OCI-LY1 (cell line): ENCODE measurements around the gene RILP.
"Not testable (repeated sequence)": the region's sequence is repeated elsewhere in the genome, so short reads cannot be mapped to it uniquely, and the experiment has no call there.

Source experiments
- H2AFZ ChIP-seq: fragments of 200-600 bp; sonication (generic), shearing (Covaris generic); 2 replicates; pipeline ENCODE4 v1.6.0; 2014; ENCODE audit warnings: antibody characterized with exemption, mild to moderate bottlenecking, low read length
- H3F3A ChIP-seq: fragments of 200-600 bp; sonication (generic), shearing (Covaris generic); 2 replicates; pipeline ENCODE4 v1.6.0; 2014; ENCODE audit warnings: mild to moderate bottlenecking, antibody characterized with exemption, low read length, moderate library complexity; ENCODE audit not compliant: insufficient read depth
- H3K27ac ChIP-seq: fragments of 200-600 bp; sonication (generic); 2 replicates; pipeline ENCODE4 v1.5.1; 2014; ENCODE audit warnings: low read length, mixed run types, mild to moderate bottlenecking, low read depth; ENCODE audit not compliant: poor library complexity, severe bottlenecking
- H3K27me3 ChIP-seq: fragments of 200-600 bp; sonication (generic); 2 replicates; pipeline ENCODE4 v1.6.0; 2014; ENCODE audit warnings: antibody characterized with exemption, mild to moderate bottlenecking, low read length, moderate library complexity; ENCODE audit not compliant: insufficient read depth
- H3K36me3 ChIP-seq: fragments of 200-600 bp; sonication (generic); 2 replicates; pipeline ENCODE4 v1.6.1; 2014; ENCODE audit warnings: mild to moderate bottlenecking, antibody characterized with exemption, low read length, moderate library complexity, mixed read lengths; ENCODE audit not compliant: insufficient read depth
- H3K4me1 ChIP-seq: fragments of 200-600 bp; sonication (generic); 2 replicates; pipeline ENCODE4 v1.5.1; 2014; ENCODE audit warnings: mild to moderate bottlenecking, low read length, moderate library complexity; ENCODE audit not compliant: insufficient read depth, severe bottlenecking
- H3K4me2 ChIP-seq: fragments of 200-600 bp; sonication (generic), shearing (Covaris generic); 2 replicates; pipeline ENCODE4 v1.6.1; 2014; ENCODE audit warnings: low read length
- H3K4me3 ChIP-seq: fragments of 200-600 bp; sonication (generic); 2 replicates; pipeline ENCODE4 v1.5.1; 2014; ENCODE audit warnings: low read length, low read depth, mild to moderate bottlenecking, mixed read lengths; ENCODE audit not compliant: poor library complexity, severe bottlenecking
- H3K79me2 ChIP-seq: fragments of 200-600 bp; shearing (Covaris generic); 2 replicates; pipeline ENCODE4 v1.6.1; 2016; ENCODE audit warnings: mixed run types, low read length, mixed read lengths; ENCODE audit not compliant: insufficient read depth
- H3K9ac ChIP-seq: fragments of 200-600 bp; sonication (generic), shearing (Covaris generic); 2 replicates; pipeline ENCODE4 v1.6.1; 2014; ENCODE audit warnings: mild to moderate bottlenecking, low read length, mixed read lengths
- H3K9me2 ChIP-seq: fragments of 200-600 bp; sonication (generic), shearing (Covaris generic); 2 replicates; pipeline ENCODE4 v1.6.1; 2014; ENCODE audit warnings: low read depth, mild to moderate bottlenecking, low read length, mixed read lengths
- H3K9me3 ChIP-seq: fragments of 200-600 bp; shearing (Covaris generic); 2 replicates; pipeline ENCODE4 v1.6.1; 2014; ENCODE audit warnings: low read length, mixed read lengths
- H4K20me1 ChIP-seq: fragments of 200-600 bp; sonication (generic), shearing (Covaris generic); 2 replicates; pipeline ENCODE4 v1.6.0; 2016; ENCODE audit warnings: mild to moderate bottlenecking, low read length; ENCODE audit not compliant: insufficient read depth
- CTCF ChIP-seq: fragments of 200-600 bp; sonication (generic), shearing (Covaris generic); IDR thresholded peaks from 2 replicates; pipeline ENCODE4 v1.5.1; 2017; ENCODE audit warnings: mild to moderate bottlenecking, antibody characterized with exemption, low read length, moderate library complexity, mixed read lengths
- EZH2 ChIP-seq: fragments of 200-600 bp; sonication (generic), shearing (Covaris generic); IDR thresholded peaks from 2 replicates; pipeline ENCODE4 v1.8.0; 2017; ENCODE audit warnings: borderline replicate concordance, mixed run types, mild to moderate bottlenecking, antibody characterized with exemption, low read length, moderate library complexity, mixed read lengths

Gene RILP

DNA sequence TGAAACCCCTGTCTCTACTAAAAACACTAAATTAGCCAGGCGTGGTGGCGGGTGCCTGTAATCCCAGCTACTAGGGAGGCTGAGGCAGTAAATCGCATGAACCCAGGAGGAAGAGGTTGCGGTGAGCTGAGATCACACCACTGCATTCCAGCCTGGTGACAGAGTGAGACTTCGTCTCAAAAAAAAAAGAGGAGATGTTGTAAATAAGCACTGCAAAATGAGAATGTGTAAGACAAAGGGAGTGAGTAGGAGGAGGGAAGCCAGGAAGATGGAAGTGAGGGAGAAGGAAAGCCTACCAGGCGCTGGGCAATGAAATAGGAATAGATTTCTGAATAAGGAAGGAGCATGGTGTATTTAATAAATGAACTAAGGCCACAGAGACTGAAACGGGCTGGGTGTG, 43.7 kb upstream of the RILP start:
- H3F3A ChIP-seq, result no peaks in the 10 kb centered on the region
- H3K9me3 ChIP-seq, result no peaks in the 10 kb centered on the region
- no peak overlapping the region for H2AFZ ChIP-seq
- no peaks in the 10 kb centered on the region for H3K36me3 ChIP-seq
- no peaks in the 10 kb centered on the region for H3K4me1 ChIP-seq
- no peak overlapping the region for H3K4me3 ChIP-seq
- H3K9ac ChIP-seq, result no peak overlapping the region
- TF ChIP-seq EZH2 (no peak), CTCF (no peak)
- no peak overlapping the region for H3K27ac ChIP-seq
- no peaks in the 10 kb centered on the region for H3K9me2 ChIP-seq
- no peaks in the 10 kb centered on the region for H4K20me1 ChIP-seq
- no peak overlapping the region for H3K4me2 ChIP-seq
- H3K79me2 ChIP-seq, result no peaks in the 10 kb centered on the region
- H3K27me3 ChIP-seq, result no peaks in the 10 kb centered on the region

GRCh38 chr17:1690544-1691221, 41.0 kb upstream of the RILP start:
- no peak overlapping the region for H3K9ac ChIP-seq
- no peaks in the 10 kb centered on the region for H3K27me3 ChIP-seq
- no peaks in the 10 kb centered on the region for H3K4me1 ChIP-seq
- no peaks in the 10 kb centered on the region for H3K36me3 ChIP-seq
- H3K4me3 ChIP-seq, result no peak overlapping the region
- no peak overlapping the region for H2AFZ ChIP-seq
- no peaks in the 10 kb centered on the region for H3K79me2 ChIP-seq
- H4K20me1 ChIP-seq, result no peaks in the 10 kb centered on the region
- TF ChIP-seq CTCF, result no peak
- no peak for TF ChIP-seq EZH2
- H3K9me3 ChIP-seq, result no peaks in the 10 kb centered on the region; the same call in 1 of the 2 replicates
- no peak overlapping the region for H3K4me2 ChIP-seq
- H3F3A ChIP-seq, result no peaks in the 10 kb centered on the region
- H3K27ac ChIP-seq, result no peak overlapping the region
- H3K9me2 ChIP-seq, result no peaks in the 10 kb centered on the region

DNA sequence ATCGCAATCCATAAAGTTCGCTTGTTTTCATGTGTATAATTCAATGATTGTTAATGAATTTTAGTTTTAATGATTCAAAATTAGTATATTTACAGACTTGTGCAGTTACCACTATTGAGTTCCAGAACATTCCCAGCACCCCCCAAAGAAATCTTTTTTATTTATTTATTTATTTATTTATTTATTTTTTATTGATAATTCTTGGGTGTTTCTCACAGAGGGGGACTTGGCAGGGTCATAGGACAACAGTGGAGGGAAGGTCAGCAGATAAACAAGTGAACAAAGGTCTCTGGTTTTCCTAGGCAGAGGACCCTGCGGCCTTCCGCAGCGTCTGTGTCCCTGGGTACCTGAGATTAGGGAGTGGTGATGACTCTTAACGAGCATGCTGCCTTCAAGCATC, 38.7 kb upstream of the RILP start:
- not testable (repeated sequence) for H3K9me3 ChIP-seq, H3F3A ChIP-seq, H3K4me3 ChIP-seq, H4K20me1 ChIP-seq, H3K9me2 ChIP-seq, H3K36me3 ChIP-seq, H2AFZ ChIP-seq, H3K4me2 ChIP-seq, H3K27ac ChIP-seq, H3K9ac ChIP-seq, H3K27me3 ChIP-seq
- H3K79me2 ChIP-seq, result peaks cover 10% of the 10 kb centered on the region
- peaks cover 11% of the 10 kb centered on the region for H3K4me1 ChIP-seq

GRCh38 chr17:1686086-1686485, 36.4 kb upstream of the RILP start:
- Histone ChIP-seq H3K79me2 (peaks cover 14% of the 10 kb centered on the region), H3K4me2 (no peak overlapping the region), H3K4me3 (no peak overlapping the region), H3K9ac (no peak overlapping the region), H3K27me3 (no peaks in the 10 kb centered on the region), H3K9me2 (no peaks in the 10 kb centered on the region), H3F3A (no peaks in the 10 kb centered on the region), H4K20me1 (no peaks in the 10 kb centered on the region), H3K27ac (no peak overlapping the region), H3K9me3 (no peaks in the 10 kb centered on the region; the same call in 1 of the 2 replicates), H2AFZ (no peak overlapping the region), H3K4me1 (peaks cover 15% of the 10 kb centered on the region), H3K36me3 (peaks cover 22% of the 10 kb centered on the region)
- TF ChIP-seq CTCF (no peak), EZH2 (no peak)
